IMR-90 (cell line): ENCODE data around the gene EIF3M. TPM values are rescaled to one million over a fixed set of nuclear protein-coding genes. Genes with fewer than 3 reads are reported as not detected.

ENCODE experiments used
- ATAC-seq: fragments of 200-7000 bp; cut with Tn5 transposase; 2 replicates; pipeline ENCODE4 v1.9.1; 2020; ENCODE audit warnings: low read depth, mild to moderate bottlenecking, moderate library complexity
- Bru-seq: library from RNA; stranded (reverse); fragments of 400-500 nt; gene quantifications from one replicate; lab custom pipeline; 2021; lab: Mats Ljungman, UMichigan
- BruChase-seq, 2 experiments: library from RNA; stranded (reverse); fragments of 400-500 nt; gene quantifications; one replicate each; lab custom pipeline; 2021; lab: Mats Ljungman, UMichigan
- BruUV-seq: library from RNA; stranded (reverse); fragments of 400-500 nt; replicated peaks from 2 replicates; lab custom pipeline; 2021; lab: Mats Ljungman, UMichigan
- CTCF ChIA-PET: fragments of 300-600 bp; formaldehyde crosslinking; extraction: SDS; loops from one replicate; lab custom pipeline; 2021; ENCODE audit warnings: antibody characterized with exemption; lab: Yijun Ruan, JAX
- POLR2A ChIA-PET: fragments of 300-600 bp; sonication (Branson Sonifier 250); formaldehyde crosslinking; loops from one replicate; lab custom pipeline; 2022; ENCODE audit warnings: antibody characterized with exemption; ENCODE audit not compliant: unreplicated experiment; lab: Charles Lee
- DNase-seq: peaks from one replicate; pipeline ENCODE4 v3.0.0; 2013
- H2AFZ ChIP-seq: replicated peaks from 2 replicates; pipeline ENCODE3; 2013; ENCODE audit warnings: low read length, mild to moderate bottlenecking; ENCODE audit not compliant: poor library complexity
- H2AK5ac ChIP-seq: 2 replicates; pipeline ENCODE4 v1.6.1; 2013; ENCODE audit warnings: low read depth, low read length, inconsistent platforms
- H2AK9ac ChIP-seq: replicated peaks from 2 replicates; pipeline ENCODE3; 2013; ENCODE audit warnings: mild to moderate bottlenecking, low read depth, low read length, moderate library complexity; ENCODE audit not compliant: poor library complexity
- H2BK120ac ChIP-seq: 2 replicates; pipeline ENCODE4 v1.6.1; 2013; ENCODE audit warnings: low read depth, low read length, inconsistent platforms
- H2BK15ac ChIP-seq: 3 replicates; pipeline ENCODE4 v1.6.1; 2013; ENCODE audit warnings: low read depth, low read length, inconsistent platforms
- H2BK20ac ChIP-seq: 2 replicates; pipeline ENCODE4 v1.6.1; 2013; ENCODE audit warnings: low read depth, mild to moderate bottlenecking, inconsistent platforms, low read length, moderate library complexity
- H2BK5ac ChIP-seq: 2 replicates; pipeline ENCODE4 v1.6.1; 2013; ENCODE audit warnings: mild to moderate bottlenecking, low read depth, low read length, inconsistent platforms; ENCODE audit not compliant: poor library complexity, severe bottlenecking
- H3K14ac ChIP-seq: replicated peaks from 2 replicates; pipeline ENCODE4 v1.6.1; 2013; ENCODE audit warnings: low read depth, low read length, inconsistent platforms
- H3K18ac ChIP-seq: 2 replicates; pipeline ENCODE4 v1.6.1; 2013; ENCODE audit warnings: low read depth, low read length, control low read depth
- H3K23ac ChIP-seq: 2 replicates; pipeline ENCODE4 v1.6.1; 2013; ENCODE audit warnings: low read depth, low read length, inconsistent platforms
- H3K27ac ChIP-seq: 2 replicates; pipeline ENCODE4 v1.5.1; 2013; ENCODE audit warnings: mild to moderate bottlenecking, control low read depth, low read length; ENCODE audit not compliant: insufficient read depth
- H3K27me3 ChIP-seq: 2 replicates; pipeline ENCODE4 v1.6.1; 2013; ENCODE audit warnings: low read length; ENCODE audit not compliant: control insufficient read depth, insufficient read depth
- H3K36me3 ChIP-seq: 2 replicates; pipeline ENCODE4 v1.6.1; 2013; ENCODE audit warnings: low read length, mixed read lengths; ENCODE audit not compliant: control insufficient read depth, insufficient read depth
- H3K4ac ChIP-seq: 2 replicates; pipeline ENCODE4 v1.6.1; 2013; ENCODE audit warnings: low read depth, low read length, inconsistent platforms
- H3K4me1 ChIP-seq: 2 replicates; pipeline ENCODE4 v1.6.1; 2013; ENCODE audit warnings: low read length, mixed read lengths; ENCODE audit not compliant: control insufficient read depth, insufficient read depth
- H3K4me2 ChIP-seq: 2 replicates; pipeline ENCODE4 v1.6.1; 2013; ENCODE audit warnings: low read depth, mild to moderate bottlenecking, control low read depth, low read length, moderate library complexity
- H3K4me3 ChIP-seq: 2 replicates; pipeline ENCODE4 v1.5.1; 2013; ENCODE audit warnings: low read depth, mild to moderate bottlenecking, control low read depth, low read length, moderate library complexity; ENCODE audit not compliant: insufficient read depth
- H3K56ac ChIP-seq: 2 replicates; pipeline ENCODE4 v1.6.1; 2013; ENCODE audit warnings: low read length, inconsistent platforms; ENCODE audit not compliant: insufficient read depth; ENCODE audit errors: extremely low read depth
- H3K79me1 ChIP-seq, 2 experiments: 2 replicates each; pipeline ENCODE4 v1.6.1; 2013; ENCODE audit warnings: low read length in 2 of 2, inconsistent platforms in 1 of 2, low read depth in 1 of 2
- H3K9ac ChIP-seq: 2 replicates; pipeline ENCODE4 v1.6.1; 2013; ENCODE audit warnings: low read depth, low read length, control low read depth
- H3K9me1 ChIP-seq: 2 replicates; pipeline ENCODE4 v1.6.1; 2013; ENCODE audit warnings: low read length, inconsistent platforms; ENCODE audit not compliant: insufficient read depth
- H3K9me3 ChIP-seq: 2 replicates; pipeline ENCODE4 v1.6.1; 2013; ENCODE audit warnings: low read length; ENCODE audit not compliant: control insufficient read depth, insufficient read depth
- H4K20me1 ChIP-seq: 2 replicates; pipeline ENCODE4 v1.6.1; 2013; ENCODE audit warnings: low read length, inconsistent platforms; ENCODE audit not compliant: insufficient read depth
- H4K5ac ChIP-seq: 2 replicates; pipeline ENCODE4 v1.6.1; 2013; ENCODE audit warnings: mild to moderate bottlenecking, low read depth, low read length, control low read depth
- H4K8ac ChIP-seq, 2 experiments: 2 replicates each; pipeline ENCODE4 v1.6.1; 2013; ENCODE audit warnings: low read depth in 2 of 2, low read length in 2 of 2, control low read depth in 1 of 2, inconsistent platforms in 1 of 2
- H4K91ac ChIP-seq: 2 replicates; pipeline ENCODE4 v1.6.1; 2013; ENCODE audit warnings: low read depth, low read length, inconsistent platforms; ENCODE audit not compliant: insufficient read depth
- BHLHE40 ChIP-seq: fragments of 150-350 bp; IDR thresholded peaks from 2 replicates; pipeline ENCODE4 v1.6.1; 2016; ENCODE audit warnings: mild to moderate bottlenecking, low read depth, low read length
- CEBPB ChIP-seq: IDR thresholded peaks from 2 replicates; pipeline ENCODE4 v1.6.1; 2012; ENCODE audit warnings: low read depth, low read length, improper control_type of control experiment
- CHD1 ChIP-seq: IDR thresholded peaks from 2 replicates; pipeline ENCODE4 v1.6.1; 2012; ENCODE audit warnings: low read depth, low read length, improper control_type of control experiment
- MAZ ChIP-seq: IDR thresholded peaks from 2 replicates; pipeline ENCODE4 v1.6.1; 2012; ENCODE audit warnings: low read depth, mild to moderate bottlenecking, low read length, improper control_type of control experiment, moderate library complexity, borderline replicate concordance
- MXI1 ChIP-seq: IDR thresholded peaks from 2 replicates; pipeline ENCODE4 v1.6.1; 2012; ENCODE audit warnings: low read depth, mild to moderate bottlenecking, low read length, moderate library complexity, borderline replicate concordance
- POLR2A ChIP-seq: IDR thresholded peaks from 2 replicates; pipeline ENCODE4 v1.6.1; 2012; ENCODE audit warnings: mild to moderate bottlenecking, low read depth, low read length
- WGBS, 2 experiments: methylation state at CpG; one replicate each; pipeline versions ENCODE4 v1.1.5 to v1.1.7; 2013; ENCODE audit warnings: missing lambda C conversion rate in 2 of 2; ENCODE audit not compliant: insufficient read length in 1 of 2; ENCODE audit errors: extremely low coverage in 2 of 2; 5-methylcytosine and 5-hydroxymethylcytosine counted together
- dilution Hi-C: fragments of 300-500 bp; cut with HindIII; formaldehyde crosslinking; loops from one replicate; pipeline ENCODE4 v1.14.3; 2018; ENCODE audit warnings: low sequenced_read_pairs; ENCODE audit not compliant: unreplicated experiment
- in situ Hi-C: fragments of 300-500 bp; cut with MboI; formaldehyde crosslinking; loops from 3 replicates; pipeline ENCODE4 v1.14.3; 2019; ENCODE audit warnings: low sequenced_read_pairs, inconsistent platforms, mixed read lengths
- intact Hi-C: fragments of 100-400 bp; cut with micrococcal nuclease; formaldehyde crosslinking; loops from 2 replicates; pipeline ENCODE4 v1.10.0; 2022
- long read RNA-seq: library from polyadenylated mRNA; unstranded; transcript quantifications from one replicate; pipeline ENCODE4 v2.0.0, GENCODE V29; 2021; ENCODE audit not compliant: unreplicated experiment
- polyA plus RNA-seq, 3 experiments: library from polyadenylated mRNA; depleted of rRNA; stranded (reverse); fragments of >200 nt; gene quantifications; 2 replicates each; pipeline ENCODE4 v1.2.3, GENCODE V29; 2012; ENCODE audit warnings: low replicate concordance in 1 of 3
- total RNA-seq: library from RNA; depleted of rRNA; stranded (reverse); fragments of >200 nt; gene quantifications from 2 replicates; pipeline ENCODE4 v1.2.3, GENCODE V29; 2012; rRNA removed
- TF ChIP-seq, protein P1 (sequence below): fragments of 150-350 bp; IDR thresholded peaks from 2 replicates; pipeline ENCODE4 v1.6.1; 2016; ENCODE audit warnings: low read depth, mild to moderate bottlenecking, low read length, moderate library complexity, borderline replicate concordance

The EIF3M gene
- total RNA-seq (466 and 781 TPM in 2 replicates), polyA plus RNA-seq (2012; rRNA removed) (310 and 376 TPM in 2 replicates), Bru-seq, nascent RNA (percentile 94 among the genes with signal in this experiment), BruChase-seq, experiment 1, labeled RNA remaining after a 6-hour chase (percentile 85 among the genes with signal in this experiment), BruChase-seq, experiment 2, labeled RNA remaining after a 2-hour chase (percentile 78 among the genes with signal in this experiment)
- 83.2 and 309 TPM in 2 replicates for polyA plus RNA-seq (2012; cell fraction: cytosol; rRNA removed)
- polyA plus RNA-seq (2012; cell fraction: nucleus; rRNA removed; ENCODE audit: low replicate concordance), result 22.2 and 200 TPM in 2 replicates
- long read RNA-seq, full-length matches to known transcripts, result 124 of 142 reads
- long read RNA-seq, partial matches to known transcripts, result 3 of 142 reads
- long read RNA-seq, other reads (novel, unspliced or antisense), result 15 of 142 reads

DNA sequence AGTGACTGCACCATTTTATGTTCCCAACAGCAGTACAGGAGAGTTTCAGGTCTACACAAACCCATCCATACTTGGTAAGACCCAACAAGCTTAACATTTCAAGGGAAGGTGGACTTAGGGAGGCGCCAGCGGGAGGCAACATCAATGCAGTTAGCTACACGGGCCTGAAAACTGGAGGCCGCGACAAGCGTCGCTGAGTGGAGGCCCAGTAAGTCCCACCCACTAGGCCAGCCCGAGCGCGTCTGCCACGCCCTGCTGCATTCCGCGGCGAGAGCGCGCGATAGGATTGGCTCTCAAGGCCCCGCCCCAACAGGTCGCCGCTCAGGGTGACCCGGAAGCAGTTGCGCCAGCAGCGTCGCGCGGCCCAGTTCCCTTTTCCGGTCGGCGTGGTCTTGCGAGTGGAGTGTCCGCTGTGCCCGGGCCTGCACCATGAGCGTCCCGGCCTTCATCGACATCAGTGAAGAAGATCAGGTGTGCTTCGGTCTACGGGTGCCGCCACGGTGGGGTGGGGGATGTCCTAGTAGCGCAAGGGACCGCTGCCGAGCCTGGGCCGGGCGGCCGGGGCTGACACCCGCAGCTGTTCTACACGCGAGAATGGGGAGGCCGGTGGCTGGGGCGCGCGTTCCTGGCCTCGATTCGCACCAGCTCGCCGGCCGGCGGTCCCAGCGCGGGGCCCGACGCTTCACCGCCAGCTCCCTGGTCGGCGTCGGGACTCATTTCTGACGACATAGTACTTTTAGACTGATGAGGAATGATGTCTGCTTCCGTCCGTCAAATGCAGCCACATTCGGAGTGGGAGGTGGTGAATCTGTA lies at the start of gene EIF3M:
Gene EIF3M, plus strand, starts transcription at position 373 of the 813 bp plus-strand sequence. Its CDS starts 57 bp downstream, at position 430.
- in situ Hi-C loops, result loop anchor here (25.0 kb wide), 2 partner anchors 479 to 496 kb away; partner anchors contain the start of gene RCN1
- H3K36me3 ChIP-seq, result peaks cover 2% of the 10 kb centered on the region

More for the DNA sequence above, at the start of gene EIF3M:
- peaks cover 31% of the 10 kb centered on the region for H4K20me1 ChIP-seq
- H2AFZ ChIP-seq, result peak within 1 kb of the TSS; percentile 99
- H2BK15ac ChIP-seq, result peak within 1 kb of the TSS; percentile 37; the same call in 1 of the 3 replicates
- ChIA-PET POLR2A (no interaction called here), CTCF (interaction anchor here (1.4 kb wide), 1 partner anchor 11 kb away, joined by 4 read pairs; no protein-coding TSS in a partner anchor)
- peak within 1 kb of the TSS; percentile 76 for H2AK5ac ChIP-seq
- peak within 1 kb of the TSS; percentile 62 for H2BK5ac ChIP-seq
- no peaks in the 10 kb centered on the region for H3K4me1 ChIP-seq
- H2AK9ac ChIP-seq, result peak within 1 kb of the TSS; percentile 89
- WGBS, 2 experiments, result 0% methylated on average over 16 of the region's 70 CpGs; no CpG with 5 or more reads in 1 of the 2 experiments
- H2BK120ac ChIP-seq, result peak within 1 kb of the TSS; percentile 74
- no peaks in the 10 kb centered on the region for H3K9me3 ChIP-seq
- H4K5ac ChIP-seq, result peak within 1 kb of the TSS; percentile 99
- peak within 1 kb of the TSS; percentile 93 for H4K91ac ChIP-seq
- H3K4me2 ChIP-seq, result peak within 1 kb of the TSS; percentile 97
- peak; percentile 99 for ATAC-seq
- no TSS peak for BruUV-seq
- peak within 1 kb of the TSS; percentile 96 for H3K23ac ChIP-seq
- intact Hi-C loops, result loop anchor here (10.0 kb wide), 1 partner anchor 259 kb away; no protein-coding TSS in a partner anchor
- peaks cover 4 to 16% of the 10 kb centered on the region in 2 experiments; a peak in 3 of 4 replicates for H3K79me1 ChIP-seq
- H3K4ac ChIP-seq, result peak within 1 kb of the TSS; percentile 97
- H3K56ac ChIP-seq, result peak within 1 kb of the TSS; percentile 77
- no peaks in the 10 kb centered on the region for H3K27me3 ChIP-seq
- H2BK20ac ChIP-seq, result no peak within 1 kb of the TSS
- TF ChIP-seq CHD1 (no peak), CEBPB (peak; percentile 35; the same call in 1 of the 2 replicates), MXI1 (peak; percentile 93), POLR2A (peak; percentile 78), MAZ (peak; percentile 47; the same call in 1 of the 2 replicates), BHLHE40 (no peak)
- TF ChIP-seq, protein P1, sequence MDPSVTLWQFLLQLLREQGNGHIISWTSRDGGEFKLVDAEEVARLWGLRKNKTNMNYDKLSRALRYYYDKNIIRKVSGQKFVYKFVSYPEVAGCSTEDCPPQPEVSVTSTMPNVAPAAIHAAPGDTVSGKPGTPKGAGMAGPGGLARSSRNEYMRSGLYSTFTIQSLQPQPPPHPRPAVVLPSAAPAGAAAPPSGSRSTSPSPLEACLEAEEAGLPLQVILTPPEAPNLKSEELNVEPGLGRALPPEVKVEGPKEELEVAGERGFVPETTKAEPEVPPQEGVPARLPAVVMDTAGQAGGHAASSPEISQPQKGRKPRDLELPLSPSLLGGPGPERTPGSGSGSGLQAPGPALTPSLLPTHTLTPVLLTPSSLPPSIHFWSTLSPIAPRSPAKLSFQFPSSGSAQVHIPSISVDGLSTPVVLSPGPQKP, result no peak
- H3K14ac ChIP-seq, result peak within 1 kb of the TSS; percentile 99
- dilution Hi-C loops, result no loop called here
- H3K9ac ChIP-seq, result peak within 1 kb of the TSS; percentile 85
- H4K8ac ChIP-seq, result peak within 1 kb of the TSS; percentile 99 to 100
- H3K18ac ChIP-seq, result peak within 1 kb of the TSS; percentile 90
- 0 out of 2 replicates have a peak, but pooled peaks cover 2% of the 10 kb centered on the region for H3K9me1 ChIP-seq
- DNase-seq, result peak; percentile 94
- H3K27ac ChIP-seq, result peak within 1 kb of the TSS; percentile 88
- peak within 1 kb of the TSS; percentile 75 for H3K4me3 ChIP-seq
